ENCODE measurements around the gene RHPN2. TPM values are rescaled to one million over a fixed set of nuclear protein-coding genes. Genes with fewer than 3 reads are reported as not detected.

Gene RHPN2
- total and polyA plus RNA-seq, 2 of the 8 experiments (the other 6 are each of a cell fraction or from before 2014, with no cell fraction given): 22.8 to 31.1 TPM

DNA sequence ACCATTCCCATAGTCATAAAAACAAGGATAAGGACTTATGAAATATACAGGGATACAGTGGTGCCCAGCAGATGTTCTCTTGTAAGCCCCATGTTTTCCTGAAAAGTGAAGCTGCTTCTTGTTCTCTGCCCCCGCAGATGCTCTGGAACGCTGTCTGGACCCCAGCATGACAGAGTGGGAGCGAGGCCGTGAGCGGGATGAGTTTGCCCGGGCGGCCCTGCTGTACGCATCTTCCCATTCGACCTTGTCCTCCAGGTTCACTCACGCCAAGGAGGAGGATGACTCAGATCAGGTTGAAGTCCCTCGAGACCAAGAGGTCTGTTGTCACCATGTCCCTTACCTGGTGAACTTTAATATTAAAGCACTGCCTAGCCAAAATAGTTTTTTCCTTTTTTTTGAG, 46.9 kb upstream of the RHPN2 start (continued):
- TF ChIP-seq FOSL1 (IDR thresholded peaks at IDR 0.05; ENCODE audit: insufficient read depth, low read depth, low read length) (no peak), POLR2A (IDR thresholded peaks at IDR 0.05; ENCODE audit: control extremely low read depth in 1 of 2, low read depth in 2 of 2, low read length in 2 of 2) (no peak), HDAC2 (IDR thresholded peaks at IDR 0.05; ENCODE audit: borderline replicate concordance in 1 of 2, low read depth in 2 of 2, low read length in 2 of 2) (no peak), EGR1 (IDR thresholded peaks at IDR 0.05; ENCODE audit: borderline replicate concordance, low read depth, low read length) (no peak), KDM1A (IDR thresholded peaks at IDR 0.05; ENCODE audit: borderline replicate concordance, low read length) (no peak), PHF8 (conservative IDR thresholded peaks at IDR 0.05; ENCODE audit: low read depth, low read length) (no peak)
- TF ChIP-seq, protein P1, sequence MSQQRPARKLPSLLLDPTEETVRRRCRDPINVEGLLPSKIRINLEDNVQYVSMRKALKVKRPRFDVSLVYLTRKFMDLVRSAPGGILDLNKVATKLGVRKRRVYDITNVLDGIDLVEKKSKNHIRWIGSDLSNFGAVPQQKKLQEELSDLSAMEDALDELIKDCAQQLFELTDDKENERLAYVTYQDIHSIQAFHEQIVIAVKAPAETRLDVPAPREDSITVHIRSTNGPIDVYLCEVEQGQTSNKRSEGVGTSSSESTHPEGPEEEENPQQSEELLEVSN (IDR thresholded peaks at IDR 0.05): no peak
